ENCODE results near the gene SASH3.

The SASH3 gene

DNA sequence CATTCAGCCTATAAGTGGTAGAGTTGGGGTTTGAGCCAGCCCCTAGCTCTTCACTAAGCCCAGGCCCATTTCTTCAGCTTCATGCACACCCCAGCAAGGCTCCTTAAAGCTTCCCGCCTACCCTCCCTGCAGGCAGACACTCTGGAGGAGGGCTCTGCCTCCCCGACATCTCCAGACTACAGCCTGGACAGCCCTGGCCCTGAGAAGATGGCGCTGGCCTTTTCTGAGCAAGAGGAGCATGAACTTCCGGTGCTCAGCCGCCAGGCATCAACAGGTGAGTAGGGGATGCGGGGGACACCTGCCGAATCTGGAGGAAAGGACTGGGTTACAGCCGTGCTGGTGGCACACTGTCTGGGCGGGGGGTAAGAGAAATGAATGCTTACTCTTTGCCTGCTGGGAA is 11.1 kb downstream of the SASH3 start:
- Histone ChIP-seq H3K27me3 (ENCODE audit: control insufficient read depth in 5 of 5, insufficient read depth in 4 of 5, low read length in 5 of 5) (peaks cover 3 to 22% (median 8%) of the 10 kb centered on the region in 5 donors), H3K27ac (ENCODE audit: low read depth, low read length) (no peak overlapping the region), H3K4me1 (ENCODE audit: control insufficient read depth in 5 of 5, insufficient read depth in 5 of 5, low read length in 5 of 5) (peaks cover 0 to 10% (median 3%) of the 10 kb centered on the region in 5 donors), H3K36me3 (ENCODE audit: control insufficient read depth in 5 of 5, insufficient read depth in 5 of 5, low read length in 5 of 5) (peaks cover 0 to 12% (median 0%) of the 10 kb centered on the region in 5 donors), H3K9me3 (ENCODE audit: control insufficient read depth in 5 of 5, low read length in 5 of 5) (peaks cover 0 to 3% (median 0%) of the 10 kb centered on the region in 5 donors), H3K4me3 (ENCODE audit: low read depth in 1 of 5, low read length in 5 of 5) (no peak overlapping the region), H3K9ac (ENCODE audit: low read length in 5 of 5) (no peak overlapping the region)

DNA sequence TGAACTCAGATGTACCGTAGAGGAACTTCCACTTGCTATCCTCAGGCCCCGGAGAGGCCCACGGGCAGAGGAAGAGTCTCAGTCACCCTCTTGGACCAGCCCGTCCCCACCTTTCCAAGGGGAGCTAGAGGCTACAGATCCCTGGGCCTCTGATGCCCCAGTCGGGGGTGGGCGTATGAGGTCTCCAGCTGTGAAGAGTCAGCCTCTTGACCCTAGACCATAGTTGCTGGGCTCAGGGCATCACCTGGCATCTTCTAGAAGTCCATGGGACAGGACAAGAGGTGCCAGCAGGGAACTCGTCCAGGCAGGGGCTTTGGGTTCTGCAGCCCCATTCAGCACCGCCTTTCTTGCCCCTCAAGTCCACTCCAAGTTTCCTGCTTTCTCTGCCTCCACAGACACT is 11.6 kb downstream of the SASH3 start:
- H3K27me3 ChIP-seq (ENCODE audit: control insufficient read depth in 5 of 5, insufficient read depth in 4 of 5, low read length in 5 of 5): peaks cover 3 to 22% (median 7%) of the 10 kb centered on the region in 5 donors

DNA sequence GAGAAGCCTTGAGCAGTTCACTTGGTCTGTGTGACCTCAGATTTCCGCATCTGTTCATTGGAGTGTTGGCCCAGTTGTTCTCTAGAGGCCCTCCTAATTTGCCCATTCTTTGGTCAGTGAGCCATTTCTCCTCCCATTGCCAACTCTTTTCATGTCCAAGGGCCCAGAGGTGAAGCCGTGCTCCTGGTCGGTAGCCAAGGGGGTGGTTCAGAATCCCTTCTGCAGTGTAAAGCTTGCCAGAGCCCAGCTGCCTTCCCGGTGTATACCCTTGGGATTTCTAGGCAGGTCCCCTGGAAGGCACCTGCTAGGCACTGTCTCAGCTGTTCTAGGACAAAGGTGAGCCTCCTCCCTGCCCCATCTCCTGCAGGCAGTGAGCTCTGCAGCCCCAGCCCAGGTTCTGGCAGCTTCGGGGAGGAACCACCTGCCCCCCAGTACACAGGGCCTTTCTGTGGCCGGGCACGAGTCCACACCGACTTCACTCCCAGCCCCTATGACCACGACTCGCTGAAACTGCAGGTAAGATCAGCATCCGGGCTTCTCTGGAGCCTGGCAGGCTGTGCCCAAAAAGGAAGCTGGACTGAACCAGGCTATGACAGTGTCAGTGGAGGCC is 12.3 kb downstream of the SASH3 start:
- Histone ChIP-seq H3K4me1 (ENCODE audit: control insufficient read depth in 5 of 5, insufficient read depth in 5 of 5, low read length in 5 of 5) (peaks cover 0 to 3% (median 3%) of the 10 kb centered on the region in 5 donors), H3K4me3 (ENCODE audit: low read depth in 1 of 5, low read length in 5 of 5) (no peak overlapping the region), H3K27me3 (ENCODE audit: control insufficient read depth in 5 of 5, insufficient read depth in 4 of 5, low read length in 5 of 5) (peaks cover 3 to 22% (median 7%) of the 10 kb centered on the region in 5 donors), H3K36me3 (ENCODE audit: control insufficient read depth in 5 of 5, insufficient read depth in 5 of 5, low read length in 5 of 5) (peaks cover 0 to 12% (median 0%) of the 10 kb centered on the region in 5 donors), H3K27ac (ENCODE audit: low read depth, low read length) (no peak overlapping the region), H3K9me3 (ENCODE audit: control insufficient read depth in 5 of 5, low read length in 5 of 5) (peaks cover 0 to 3% (median 0%) of the 10 kb centered on the region in 5 donors), H3K9ac (ENCODE audit: low read length in 5 of 5) (no peak overlapping the region)

More for the DNA sequence above, 11.6 kb downstream of the SASH3 start:
- H3K9ac ChIP-seq (ENCODE audit: low read length in 5 of 5): no peak overlapping the region
- H3K27ac ChIP-seq (ENCODE audit: low read depth, low read length): no peak overlapping the region
- H3K4me3 ChIP-seq (ENCODE audit: low read depth in 1 of 5, low read length in 5 of 5): no peak overlapping the region
- peaks cover 0 to 3% (median 0%) of the 10 kb centered on the region in 5 donors for H3K9me3 ChIP-seq (ENCODE audit: control insufficient read depth in 5 of 5, low read length in 5 of 5)
- peaks cover 0 to 4% (median 3%) of the 10 kb centered on the region in 5 donors for H3K4me1 ChIP-seq (ENCODE audit: control insufficient read depth in 5 of 5, insufficient read depth in 5 of 5, low read length in 5 of 5)
- H3K36me3 ChIP-seq (ENCODE audit: control insufficient read depth in 5 of 5, insufficient read depth in 5 of 5, low read length in 5 of 5): peaks cover 0 to 12% (median 0%) of the 10 kb centered on the region in 5 donors

DNA sequence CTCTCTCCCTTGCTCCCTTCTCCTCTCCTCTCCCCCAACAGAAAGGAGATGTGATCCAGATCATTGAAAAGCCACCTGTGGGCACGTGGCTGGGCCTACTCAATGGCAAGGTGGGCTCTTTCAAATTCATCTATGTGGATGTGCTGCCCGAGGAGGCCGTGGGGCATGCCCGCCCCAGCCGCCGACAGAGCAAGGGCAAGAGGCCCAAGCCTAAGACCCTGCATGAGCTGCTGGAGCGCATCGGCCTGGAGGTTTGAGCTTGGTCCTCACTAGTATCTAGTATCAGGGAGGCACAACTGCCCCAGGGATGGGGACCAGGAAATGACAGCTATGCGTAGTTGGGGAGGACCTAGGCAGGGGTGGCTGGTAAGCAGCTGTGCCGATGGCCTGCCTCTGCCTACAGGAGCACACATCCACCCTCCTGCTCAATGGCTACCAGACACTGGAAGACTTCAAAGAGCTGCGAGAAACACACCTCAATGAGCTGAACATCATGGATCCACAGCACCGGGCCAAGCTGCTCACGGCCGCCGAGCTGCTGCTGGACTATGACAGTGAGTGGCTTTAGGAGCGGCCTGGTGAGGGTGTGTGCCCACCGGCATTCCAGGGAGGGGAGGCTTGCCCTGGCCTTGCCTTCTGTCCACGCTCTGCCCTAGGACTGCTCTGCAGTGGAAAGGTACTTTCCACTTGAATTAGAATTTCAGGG is 13.0 kb downstream of the SASH3 start:
- Histone ChIP-seq H3K9ac (ENCODE audit: low read length in 5 of 5) (no peak overlapping the region), H3K27ac (ENCODE audit: low read depth, low read length) (no peak overlapping the region), H3K9me3 (ENCODE audit: control insufficient read depth in 5 of 5, low read length in 5 of 5) (peaks cover 0 to 3% (median 0%) of the 10 kb centered on the region in 5 donors), H3K36me3 (ENCODE audit: control insufficient read depth in 5 of 5, insufficient read depth in 5 of 5, low read length in 5 of 5) (peaks cover 0 to 12% (median 0%) of the 10 kb centered on the region in 5 donors), H3K27me3 (ENCODE audit: control insufficient read depth in 5 of 5, insufficient read depth in 4 of 5, low read length in 5 of 5) (peaks cover 3 to 22% (median 7%) of the 10 kb centered on the region in 5 donors), H3K4me3 (ENCODE audit: low read depth in 1 of 5, low read length in 5 of 5) (no peak overlapping the region), H3K4me1 (ENCODE audit: control insufficient read depth in 5 of 5, insufficient read depth in 5 of 5, low read length in 5 of 5) (peaks cover 0 to 3% (median 3%) of the 10 kb centered on the region in 5 donors)

DNA sequence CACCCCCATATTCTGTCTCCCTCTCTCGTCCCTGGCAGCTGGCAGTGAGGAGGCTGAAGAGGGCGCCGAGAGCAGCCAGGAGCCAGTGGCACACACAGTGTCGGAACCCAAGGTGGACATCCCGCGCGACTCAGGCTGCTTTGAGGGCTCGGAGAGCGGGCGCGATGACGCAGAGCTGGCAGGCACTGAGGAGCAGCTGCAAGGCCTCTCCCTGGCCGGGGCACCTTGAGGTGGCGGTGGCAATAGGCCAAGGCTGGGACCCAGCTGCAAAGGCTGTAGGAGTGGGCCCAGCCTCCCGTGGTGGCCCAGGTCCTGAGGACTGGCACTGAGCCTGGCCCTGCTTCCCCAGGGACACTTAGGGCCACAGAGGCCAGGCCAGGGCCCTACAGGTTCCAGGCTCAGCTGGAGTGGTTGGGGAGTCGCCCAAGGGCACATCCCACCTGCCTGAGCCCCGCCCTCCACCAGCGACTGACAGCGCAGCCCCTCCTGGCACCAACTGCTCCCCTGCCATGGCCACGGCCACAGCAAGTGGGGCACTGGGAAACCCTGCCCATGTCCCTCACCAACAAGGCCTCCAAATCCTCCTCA is 13.9 kb downstream of the SASH3 start:
- peaks cover 3 to 22% (median 7%) of the 10 kb centered on the region in 5 donors for H3K27me3 ChIP-seq (ENCODE audit: control insufficient read depth in 5 of 5, insufficient read depth in 4 of 5, low read length in 5 of 5)
- peaks cover 0 to 3% (median 0%) of the 10 kb centered on the region in 5 donors for H3K9me3 ChIP-seq (ENCODE audit: control insufficient read depth in 5 of 5, low read length in 5 of 5)
- peaks cover 0 to 3% (median 3%) of the 10 kb centered on the region in 5 donors for H3K4me1 ChIP-seq (ENCODE audit: control insufficient read depth in 5 of 5, insufficient read depth in 5 of 5, low read length in 5 of 5)
- H3K4me3 ChIP-seq (ENCODE audit: low read depth in 1 of 5, low read length in 5 of 5): no peak overlapping the region
- peaks cover 0 to 12% (median 0%) of the 10 kb centered on the region in 5 donors for H3K36me3 ChIP-seq (ENCODE audit: control insufficient read depth in 5 of 5, insufficient read depth in 5 of 5, low read length in 5 of 5)
- no peak overlapping the region for H3K27ac ChIP-seq (ENCODE audit: low read depth, low read length)
- H3K9ac ChIP-seq (ENCODE audit: low read length in 5 of 5): no peak overlapping the region

DNA sequence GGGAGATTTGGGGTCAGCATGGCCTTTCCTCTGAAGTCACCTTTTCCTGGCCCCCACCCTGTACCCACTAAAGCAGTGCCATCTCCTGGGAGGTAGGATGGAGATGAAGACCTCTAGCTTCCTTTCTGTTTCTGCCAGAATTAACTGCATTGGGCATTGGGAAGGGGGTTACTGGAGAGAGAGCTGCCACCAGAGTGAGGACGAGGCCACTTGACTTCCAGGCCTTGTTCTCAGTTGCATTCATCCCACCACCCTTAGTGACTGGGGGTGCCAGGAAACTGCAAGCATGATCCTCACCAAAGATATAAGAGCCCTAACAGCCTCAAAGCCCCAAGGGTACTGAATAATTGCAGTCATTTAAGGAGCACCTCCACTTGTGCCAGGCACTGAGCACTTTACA is 15.8 kb downstream of the SASH3 start:
- peaks cover 3 to 22% (median 7%) of the 10 kb centered on the region in 5 donors for H3K27me3 ChIP-seq (ENCODE audit: control insufficient read depth in 5 of 5, insufficient read depth in 4 of 5, low read length in 5 of 5)
- H3K4me3 ChIP-seq (ENCODE audit: low read depth in 1 of 5, low read length in 5 of 5): no peak overlapping the region
- peaks cover 0 to 3% (median 0%) of the 10 kb centered on the region in 5 donors for H3K9me3 ChIP-seq (ENCODE audit: control insufficient read depth in 5 of 5, low read length in 5 of 5)
- no peak overlapping the region for H3K27ac ChIP-seq (ENCODE audit: low read depth, low read length)
- H3K4me1 ChIP-seq (ENCODE audit: control insufficient read depth in 5 of 5, insufficient read depth in 5 of 5, low read length in 5 of 5): peaks cover 0 to 3% (median 3%) of the 10 kb centered on the region in 5 donors
- H3K36me3 ChIP-seq (ENCODE audit: control insufficient read depth in 5 of 5, insufficient read depth in 5 of 5, low read length in 5 of 5): peaks cover 0 to 12% (median 0%) of the 10 kb centered on the region in 5 donors
- H3K9ac ChIP-seq (ENCODE audit: low read length in 5 of 5): no peak overlapping the region

DNA sequence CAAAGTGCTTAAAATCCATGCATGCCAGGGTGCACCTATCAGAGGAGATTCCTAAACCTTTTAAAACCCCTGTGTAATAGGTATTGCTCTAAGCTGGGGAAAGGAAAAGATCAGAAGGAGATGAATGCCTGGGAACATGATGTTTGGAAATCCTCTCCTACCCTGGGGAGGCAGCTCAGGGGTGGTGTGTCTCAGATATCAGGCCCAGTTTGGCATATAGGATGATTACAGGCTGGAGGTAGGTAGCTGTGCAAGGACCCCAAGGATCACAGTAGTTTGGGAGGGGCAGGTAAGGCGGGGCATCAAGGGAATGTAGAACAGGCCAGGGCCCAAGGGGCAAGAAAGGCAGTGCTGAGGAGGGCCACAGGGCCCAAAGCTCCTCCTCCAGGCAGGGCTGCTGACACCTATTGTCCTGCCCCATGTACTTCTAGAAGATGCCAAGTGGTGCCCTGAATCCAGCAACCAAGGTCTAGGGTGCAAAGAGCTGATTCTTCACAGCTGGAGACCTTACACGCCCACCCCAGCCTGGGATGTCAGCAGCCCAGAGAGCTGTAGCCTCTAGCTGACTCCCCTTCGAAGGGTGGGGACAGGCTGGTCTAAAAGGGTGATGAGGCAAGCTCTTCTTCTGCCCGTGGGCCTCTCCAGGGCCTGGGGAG is 17.6 kb downstream of the SASH3 start:
- peaks cover 0 to 12% (median 0%) of the 10 kb centered on the region in 5 donors for H3K36me3 ChIP-seq (ENCODE audit: control insufficient read depth in 5 of 5, insufficient read depth in 5 of 5, low read length in 5 of 5)
- H3K9ac ChIP-seq (ENCODE audit: low read length in 5 of 5): no peak overlapping the region
- H3K9me3 ChIP-seq (ENCODE audit: control insufficient read depth in 5 of 5, low read length in 5 of 5): no peaks in the 10 kb centered on the region
- H3K27me3 ChIP-seq (ENCODE audit: control insufficient read depth in 5 of 5, insufficient read depth in 4 of 5, low read length in 5 of 5): peaks cover 0 to 17% (median 7%) of the 10 kb centered on the region in 5 donors
- no peaks in the 10 kb centered on the region for H3K4me1 ChIP-seq (ENCODE audit: control insufficient read depth in 5 of 5, insufficient read depth in 5 of 5, low read length in 5 of 5)
- no peak overlapping the region for H3K4me3 ChIP-seq (ENCODE audit: low read depth in 1 of 5, low read length in 5 of 5)
- no peak overlapping the region for H3K27ac ChIP-seq (ENCODE audit: low read depth, low read length)

DNA sequence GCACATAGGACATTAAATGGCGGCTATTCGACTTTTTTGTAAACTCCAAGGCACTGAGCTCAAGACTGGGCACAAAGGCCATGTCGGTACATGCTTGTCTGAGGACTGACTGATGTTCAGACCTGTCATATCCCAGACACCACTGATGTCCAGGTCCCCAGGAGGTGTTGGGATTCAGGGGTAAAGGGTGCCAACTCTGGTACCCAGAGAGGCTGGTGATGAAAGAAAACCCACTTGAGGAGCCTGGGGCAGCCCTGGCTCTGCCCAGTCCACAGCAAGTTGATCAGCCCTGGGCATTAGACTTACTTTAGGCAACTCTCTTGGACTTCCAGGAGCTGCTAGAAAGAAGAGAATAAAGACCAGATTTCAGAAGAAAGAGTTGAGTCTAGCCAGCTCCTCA is 18.7 kb downstream of the SASH3 start:
- H3K27me3 ChIP-seq (ENCODE audit: control insufficient read depth in 5 of 5, insufficient read depth in 4 of 5, low read length in 5 of 5): peaks cover 0 to 9% (median 7%) of the 10 kb centered on the region in 5 donors
- H3K4me1 ChIP-seq (ENCODE audit: control insufficient read depth in 5 of 5, insufficient read depth in 5 of 5, low read length in 5 of 5): peaks cover 0 to 5% (median 0%) of the 10 kb centered on the region in 5 donors
- no peak overlapping the region for H3K4me3 ChIP-seq (ENCODE audit: low read depth in 1 of 5, low read length in 5 of 5)
- no peak overlapping the region for H3K27ac ChIP-seq (ENCODE audit: low read depth, low read length)
- H3K36me3 ChIP-seq (ENCODE audit: control insufficient read depth in 5 of 5, insufficient read depth in 5 of 5, low read length in 5 of 5): peaks cover 0 to 4% (median 0%) of the 10 kb centered on the region in 5 donors
- H3K9ac ChIP-seq (ENCODE audit: low read length in 5 of 5): no peak overlapping the region
- H3K9me3 ChIP-seq (ENCODE audit: control insufficient read depth in 5 of 5, low read length in 5 of 5): no peaks in the 10 kb centered on the region

DNA sequence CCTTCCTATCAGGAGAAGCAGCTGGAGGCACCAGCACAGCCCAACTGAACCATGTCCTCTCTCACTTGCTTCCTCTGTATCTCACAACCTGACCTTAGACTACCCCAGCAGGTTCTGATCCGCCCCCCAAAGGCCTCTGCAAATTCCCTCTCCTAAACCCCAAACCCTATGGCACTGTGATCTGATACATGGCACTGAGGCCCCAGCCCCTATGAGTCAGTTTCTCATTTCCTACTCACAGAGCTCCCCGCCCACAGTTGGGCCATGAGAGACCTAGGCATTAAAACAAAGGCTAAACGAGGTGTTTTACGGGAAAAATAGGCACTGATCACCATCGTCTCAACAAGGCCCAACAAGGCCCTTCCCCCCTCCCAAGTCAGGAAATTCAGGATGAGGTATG is 19.1 kb downstream of the SASH3 start:
- Histone ChIP-seq H3K36me3 (ENCODE audit: control insufficient read depth in 5 of 5, insufficient read depth in 5 of 5, low read length in 5 of 5) (no peaks in the 10 kb centered on the region), H3K27me3 (ENCODE audit: control insufficient read depth in 5 of 5, insufficient read depth in 4 of 5, low read length in 5 of 5) (peaks cover 0 to 9% (median 7%) of the 10 kb centered on the region in 5 donors), H3K27ac (ENCODE audit: low read depth, low read length) (no peak overlapping the region), H3K9me3 (ENCODE audit: control insufficient read depth in 5 of 5, low read length in 5 of 5) (no peaks in the 10 kb centered on the region), H3K4me3 (ENCODE audit: low read depth in 1 of 5, low read length in 5 of 5) (no peak overlapping the region), H3K4me1 (ENCODE audit: control insufficient read depth in 5 of 5, insufficient read depth in 5 of 5, low read length in 5 of 5) (peaks cover 0 to 5% (median 0%) of the 10 kb centered on the region in 5 donors), H3K9ac (ENCODE audit: low read length in 5 of 5) (no peak overlapping the region)

All from subcutaneous abdominal adipose tissue (tissue), 5 donors.